Activated effector memory CD4-positive, alpha-beta T cell treated with Interleukin-2 at 50 U/mL for 16 hours (primary cell): ENCODE measurements around the gene ADGRA3.

Source experiments
- DNase-seq: peaks from one replicate; pipeline ENCODE4 v3.0.0-alpha.2; 2020

Gene ADGRA3

GRCh38 chr4:22504922-22505321 lies 10.9 kb downstream of the ADGRA3 start:
- DNase-seq = no peak

- no peak for DNase-seq
Observed at GRCh38 chr4:22504447-22504846, 11.4 kb downstream of the ADGRA3 start.

- no peak for DNase-seq
Observed at GRCh38 chr4:22502895-22503814, 12.7 kb downstream of the ADGRA3 start.

- DNase-seq = no peak
Observed at GRCh38 chr4:22501715-22502095, 14.2 kb downstream of the ADGRA3 start.

GRCh38 chr4:22500831-22501714 lies 14.8 kb downstream of the ADGRA3 start:
- DNase-seq = no peak

- no peak for DNase-seq
Observed at GRCh38 chr4:22500128-22500611, 15.7 kb downstream of the ADGRA3 start.

- no peak for DNase-seq
Observed at GRCh38 chr4:22498866-22499265, 17.0 kb downstream of the ADGRA3 start.

- no peak for DNase-seq
Observed at GRCh38 chr4:22496165-22496813, 19.6 kb downstream of the ADGRA3 start.

- no peak for DNase-seq
Observed at GRCh38 chr4:22493523-22493922, 22.3 kb downstream of the ADGRA3 start.

GRCh38 chr4:22492987-22493386 lies 22.9 kb downstream of the ADGRA3 start:
- DNase-seq = no peak

- no peak for DNase-seq
Observed at GRCh38 chr4:22491939-22492338, 23.9 kb downstream of the ADGRA3 start.

- DNase-seq = no peak
Observed at GRCh38 chr4:22490718-22491315, 25.0 kb downstream of the ADGRA3 start.

- no peak for DNase-seq
Observed at GRCh38 chr4:22488106-22488505, 27.8 kb downstream of the ADGRA3 start.

GRCh38 chr4:22487328-22487727 lies 28.5 kb downstream of the ADGRA3 start:
- DNase-seq = no peak

GRCh38 chr4:22486276-22486675 lies 29.6 kb downstream of the ADGRA3 start:
- no peak for DNase-seq

- no peak for DNase-seq
Observed at GRCh38 chr4:22485737-22486136, 30.1 kb downstream of the ADGRA3 start.

- DNase-seq = no peak
Observed at GRCh38 chr4:22483551-22483981, 32.3 kb downstream of the ADGRA3 start.

GRCh38 chr4:22482250-22483127 lies 33.4 kb downstream of the ADGRA3 start:
- DNase-seq = no peak

GRCh38 chr4:22480675-22481327 lies 35.1 kb downstream of the ADGRA3 start:
- no peak for DNase-seq

GRCh38 chr4:22478426-22478825 lies 37.4 kb downstream of the ADGRA3 start:
- DNase-seq = no peak

- no peak for DNase-seq
Observed at GRCh38 chr4:22477813-22478182, 38.1 kb downstream of the ADGRA3 start.
